HAP-1 (cell line): ENCODE measurements around the gene PPP1R16B.

Source experiments
- DNase-seq, 2 experiments: peaks; one replicate each; pipeline ENCODE4 v3.0.0-alpha.2; 2016 to 2020; ENCODE audit warnings: low spot score in 2 of 2
- H3K27me3 ChIP-seq: fragments of 250-450 bp; sonication (Bioruptor Pico); 2 replicates; pipeline ENCODE4 v1.5.1; 2020; ENCODE audit warnings: low read depth, mild to moderate bottlenecking, moderate library complexity
- H3K36me3 ChIP-seq: fragments of 250-450 bp; sonication (Bioruptor Pico); replicated peaks from 2 replicates; pipeline ENCODE4 v1.5.1; 2020; ENCODE audit warnings: mild to moderate bottlenecking
- H3K4me1 ChIP-seq: fragments of 250-450 bp; sonication (Bioruptor Pico); 2 replicates; pipeline ENCODE4 v1.5.1; 2020; ENCODE audit warnings: mild to moderate bottlenecking
- H3K4me3 ChIP-seq: fragments of 250-450 bp; sonication (Bioruptor Pico); 2 replicates; pipeline ENCODE4 v1.5.1; 2020; ENCODE audit warnings: mild to moderate bottlenecking, moderate library complexity
- H3K9me3 ChIP-seq: fragments of 250-450 bp; sonication (Bioruptor Pico); 2 replicates; pipeline ENCODE4 v1.5.1; 2020; ENCODE audit warnings: mild to moderate bottlenecking, moderate library complexity
- in situ Hi-C: fragments of 300-500 bp; cut with MboI; formaldehyde crosslinking; loops from 3 replicates; pipeline ENCODE4 v1.14.3; 2020; ENCODE audit warnings: low sequenced_read_pairs, inconsistent platforms, mixed read lengths

PPP1R16B gene

DNA sequence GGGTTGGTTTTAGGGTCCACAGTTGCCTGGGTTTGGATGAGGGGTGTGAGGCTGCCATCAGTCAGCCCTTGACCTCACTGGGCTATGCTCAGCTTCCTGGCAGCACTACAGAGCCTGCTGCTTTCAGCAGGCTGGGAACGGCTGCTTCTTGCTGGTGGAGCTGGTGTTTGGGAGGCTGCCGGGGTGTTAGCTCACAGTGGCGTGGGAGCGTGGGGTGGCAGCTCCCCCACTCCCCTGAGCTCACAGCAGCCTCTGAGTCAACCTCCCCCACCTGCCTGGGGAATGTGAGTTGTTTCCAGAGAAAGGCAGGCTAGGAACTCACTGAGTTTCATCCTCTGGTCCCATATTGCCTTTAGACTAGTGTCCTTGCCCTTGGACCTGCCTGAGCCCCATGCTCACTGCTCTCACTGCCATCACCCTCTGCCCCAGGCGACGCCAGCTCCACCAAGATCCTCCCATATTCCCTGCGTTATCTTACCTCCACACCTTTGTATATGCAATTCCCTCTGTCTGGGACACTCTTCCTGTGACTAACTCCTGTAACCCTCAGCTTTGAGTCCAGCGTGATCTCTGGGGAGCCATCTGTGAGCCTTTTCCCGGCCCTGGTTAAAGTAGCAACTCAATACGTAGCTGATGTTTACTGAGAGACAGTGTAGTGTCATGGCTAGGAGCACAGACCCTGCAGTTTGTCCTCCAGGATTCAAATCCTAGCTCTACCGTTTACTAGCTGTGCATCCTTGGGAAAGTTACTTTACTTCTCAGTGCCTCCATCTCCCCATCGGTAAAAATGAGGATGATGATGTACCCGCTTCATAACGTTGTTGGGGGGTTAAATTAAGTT lies 34.8 kb downstream of the PPP1R16B start:
- H3K27me3 ChIP-seq, result no peaks in the 10 kb centered on the region
- no peaks in the 10 kb centered on the region for H3K9me3 ChIP-seq
- DNase-seq, result no peak
- in situ Hi-C loops, result no loop called here
- H3K4me1 ChIP-seq, result no peaks in the 10 kb centered on the region
- no peaks in the 10 kb centered on the region for H3K36me3 ChIP-seq
- no peak overlapping the region for H3K4me3 ChIP-seq

DNA sequence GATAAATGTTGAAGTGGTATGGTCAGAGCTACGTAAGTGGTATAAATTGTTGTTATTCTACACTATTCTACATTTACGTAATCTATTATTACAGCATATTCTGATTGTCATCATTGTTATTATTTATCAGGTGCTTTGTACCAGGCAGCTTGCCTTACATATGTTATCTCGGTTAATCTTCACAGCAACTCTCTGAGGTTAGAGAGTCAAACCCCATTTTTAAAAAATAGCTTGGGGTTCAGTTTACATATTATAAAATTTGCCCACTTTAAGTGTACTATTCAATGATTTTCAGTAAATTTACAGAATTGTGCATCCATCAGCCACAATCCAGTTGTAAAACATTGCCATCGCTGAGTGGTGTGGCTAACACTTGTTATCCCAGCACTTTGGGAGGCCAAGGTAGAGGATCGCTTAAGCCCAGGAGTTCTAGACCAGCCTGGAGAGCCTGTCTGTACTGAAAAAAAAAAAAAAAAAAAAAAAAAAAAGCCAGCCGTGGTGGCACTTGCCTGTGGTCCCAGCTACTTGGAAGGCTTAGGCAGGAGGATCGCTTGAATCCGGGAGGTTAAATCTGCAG lies 35.5 kb downstream of the PPP1R16B start:
- H3K36me3 ChIP-seq, result no peaks in the 10 kb centered on the region
- no peaks in the 10 kb centered on the region for H3K4me1 ChIP-seq
- in situ Hi-C loops, result no loop called here
- H3K4me3 ChIP-seq, result no peak overlapping the region
- H3K27me3 ChIP-seq, result no peaks in the 10 kb centered on the region
- DNase-seq, result no peak
- H3K9me3 ChIP-seq, result no peaks in the 10 kb centered on the region

DNA sequence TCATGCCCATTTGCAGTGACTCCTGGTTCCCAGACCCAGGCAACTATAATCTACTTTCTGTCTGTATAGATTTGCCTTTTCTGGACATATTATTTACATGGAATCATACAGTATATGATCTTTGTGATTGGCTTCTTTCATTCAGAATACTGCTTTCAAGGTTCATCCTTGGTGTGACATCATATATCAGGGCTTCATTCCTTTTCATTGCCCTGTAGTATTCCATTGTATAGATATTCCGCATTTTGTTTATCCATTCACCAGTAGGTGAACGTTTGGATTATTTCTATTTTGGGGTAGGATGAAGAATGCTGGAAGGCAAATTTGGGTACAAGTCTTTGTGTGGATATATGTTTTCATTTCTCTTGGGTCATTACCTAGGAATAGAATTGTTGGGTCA lies 36.1 kb downstream of the PPP1R16B start:
- no peak overlapping the region for H3K4me3 ChIP-seq
- H3K9me3 ChIP-seq, result no peaks in the 10 kb centered on the region
- H3K36me3 ChIP-seq, result no peaks in the 10 kb centered on the region
- in situ Hi-C loops, result no loop called here
- no peak for DNase-seq
- no peaks in the 10 kb centered on the region for H3K27me3 ChIP-seq
- H3K4me1 ChIP-seq, result no peaks in the 10 kb centered on the region

DNA sequence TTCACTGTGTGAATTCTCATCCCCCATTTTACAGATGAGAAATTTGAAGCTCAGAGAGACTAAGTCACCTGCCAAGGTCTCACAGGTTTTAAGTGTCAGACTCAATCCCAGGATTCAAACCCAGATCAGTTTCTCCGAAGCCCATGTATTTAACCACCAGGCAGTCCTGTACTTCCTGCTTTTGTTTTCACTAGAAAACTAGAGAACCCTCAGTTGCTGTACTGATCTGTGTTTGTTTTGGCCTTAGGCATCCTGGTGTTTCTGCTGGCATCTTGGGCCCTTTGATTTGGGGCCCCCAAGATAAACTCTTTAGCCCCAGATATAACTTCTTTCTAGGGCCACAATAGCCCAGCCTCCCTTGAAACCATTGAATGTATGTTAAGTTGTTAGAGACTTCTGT lies 36.5 kb downstream of the PPP1R16B start:
- Histone ChIP-seq H3K36me3 (no peaks in the 10 kb centered on the region), H3K4me1 (no peaks in the 10 kb centered on the region), H3K27me3 (no peaks in the 10 kb centered on the region), H3K4me3 (no peak overlapping the region), H3K9me3 (no peaks in the 10 kb centered on the region)
- no peak for DNase-seq
- in situ Hi-C loops, result no loop called here

DNA sequence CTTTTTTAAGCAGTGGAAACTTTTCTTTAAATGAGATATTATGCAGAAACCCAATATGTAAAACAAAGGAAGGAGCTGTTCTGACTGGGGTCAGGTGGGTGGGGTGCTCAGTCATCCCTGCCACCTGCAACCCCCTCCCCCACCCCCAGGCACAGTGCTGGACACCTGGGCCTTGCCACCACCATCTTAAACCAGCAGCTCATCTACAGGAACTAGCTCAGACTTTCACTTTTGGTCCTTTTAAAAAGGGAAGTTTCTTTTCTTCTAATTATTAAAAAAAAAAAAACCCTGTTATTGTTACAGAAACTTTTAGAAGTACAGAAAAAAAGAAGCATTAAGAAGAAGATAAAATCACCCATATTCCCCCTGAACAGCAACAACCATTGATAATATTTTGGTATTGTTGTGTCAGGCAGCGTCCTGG lies 37.1 kb downstream of the PPP1R16B start:
- no peak for DNase-seq
- Histone ChIP-seq H3K36me3 (no peaks in the 10 kb centered on the region), H3K9me3 (no peaks in the 10 kb centered on the region), H3K27me3 (no peaks in the 10 kb centered on the region), H3K4me3 (no peak overlapping the region), H3K4me1 (no peaks in the 10 kb centered on the region)
- in situ Hi-C loops, result no loop called here

DNA sequence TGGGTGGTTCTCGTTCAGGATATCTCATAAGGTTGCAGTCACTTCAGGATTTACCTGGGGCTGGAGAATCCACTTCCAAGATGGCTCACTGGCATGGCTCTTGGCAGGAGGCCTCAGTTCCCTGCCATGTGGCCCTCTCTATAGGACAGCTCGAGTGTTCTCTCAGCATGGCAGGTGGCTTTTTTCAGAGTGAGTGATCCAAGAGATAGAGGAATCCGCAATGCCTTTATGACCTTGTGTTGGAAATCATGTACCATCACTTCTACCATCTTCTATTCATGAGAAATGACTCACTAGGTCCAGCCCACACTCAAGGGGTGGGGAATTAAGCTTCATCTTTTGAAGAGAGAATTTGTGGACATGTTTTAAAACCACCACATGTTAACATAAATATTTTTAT lies 37.8 kb downstream of the PPP1R16B start:
- H3K9me3 ChIP-seq, result no peaks in the 10 kb centered on the region
- no peak for DNase-seq
- in situ Hi-C loops, result no loop called here
- no peaks in the 10 kb centered on the region for H3K27me3 ChIP-seq
- H3K4me1 ChIP-seq, result no peaks in the 10 kb centered on the region
- H3K4me3 ChIP-seq, result no peak overlapping the region
- no peaks in the 10 kb centered on the region for H3K36me3 ChIP-seq

DNA sequence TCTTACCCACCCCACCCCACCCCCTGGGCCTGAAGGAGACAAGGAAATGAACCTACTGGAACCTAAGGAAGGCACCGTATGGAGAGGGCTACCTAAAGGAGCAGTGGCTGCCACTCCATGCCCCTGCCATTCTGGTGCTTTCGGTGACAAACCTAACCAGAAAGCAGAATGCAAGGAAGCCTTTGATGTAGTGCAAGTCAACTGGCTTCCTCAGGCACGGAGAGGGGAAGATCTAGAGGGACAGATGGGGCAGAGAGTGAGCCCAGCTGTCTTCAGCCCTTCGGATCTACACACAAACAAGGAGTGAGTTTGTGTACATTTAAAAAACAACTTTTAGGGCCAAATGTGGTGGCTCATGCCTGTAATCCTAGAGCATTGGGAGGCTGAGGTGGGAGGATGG lies 39.5 kb downstream of the PPP1R16B start:
- in situ Hi-C loops, result no loop called here
- no peaks in the 10 kb centered on the region for H3K27me3 ChIP-seq
- H3K36me3 ChIP-seq, result no peaks in the 10 kb centered on the region
- no peak for DNase-seq
- no peaks in the 10 kb centered on the region for H3K9me3 ChIP-seq
- no peak overlapping the region for H3K4me3 ChIP-seq
- H3K4me1 ChIP-seq, result no peaks in the 10 kb centered on the region

DNA sequence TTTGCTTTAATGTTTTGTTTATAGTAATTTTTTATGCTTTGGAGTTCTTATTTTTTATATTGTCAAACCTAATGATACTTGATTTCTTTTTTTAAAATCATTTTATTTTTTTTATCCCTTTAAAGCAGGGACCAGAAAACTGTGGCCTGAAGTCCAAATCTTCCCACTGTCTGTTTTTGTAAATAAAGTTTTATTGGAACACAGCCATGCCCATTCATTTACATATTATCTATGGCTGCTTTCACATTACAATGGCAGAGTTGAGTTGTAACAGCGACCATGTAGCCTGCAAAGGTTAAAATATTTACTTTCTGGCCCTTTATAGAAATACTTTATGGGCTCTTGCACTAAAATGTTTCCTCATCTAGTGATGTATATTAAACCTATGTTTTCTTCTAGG lies 42.3 kb downstream of the PPP1R16B start:
- no peaks in the 10 kb centered on the region for H3K27me3 ChIP-seq
- no peaks in the 10 kb centered on the region for H3K4me1 ChIP-seq
- no peak for DNase-seq
- H3K36me3 ChIP-seq, result no peaks in the 10 kb centered on the region
- H3K4me3 ChIP-seq, result no peak overlapping the region
- H3K9me3 ChIP-seq, result no peaks in the 10 kb centered on the region
- in situ Hi-C loops, result no loop called here

DNA sequence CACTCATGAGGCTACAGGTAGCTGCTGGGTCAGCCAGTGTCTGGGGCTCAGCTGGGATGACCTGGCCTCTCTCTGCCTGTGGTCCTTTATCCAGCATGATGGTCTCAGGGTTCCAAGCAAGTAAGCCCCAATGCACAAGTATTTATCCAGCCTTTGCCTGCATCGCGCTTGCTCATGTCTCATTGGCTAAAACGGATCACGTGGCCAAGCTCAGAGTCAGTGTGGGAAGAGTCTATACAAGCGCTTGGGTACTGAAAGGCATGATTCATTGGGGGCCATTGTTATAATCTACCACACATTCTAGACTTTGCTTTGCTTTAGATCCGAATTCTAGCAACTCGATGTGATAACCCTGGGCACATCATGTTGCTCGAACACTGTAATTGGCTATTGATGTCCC lies 48.3 kb downstream of the PPP1R16B start:
- Histone ChIP-seq H3K36me3 (no peaks in the 10 kb centered on the region), H3K27me3 (peaks cover 3% of the 10 kb centered on the region; the same call in 1 of the 2 replicates), H3K4me3 (no peak overlapping the region), H3K9me3 (no peaks in the 10 kb centered on the region), H3K4me1 (peaks cover 5% of the 10 kb centered on the region)
- DNase-seq, result no peak
- in situ Hi-C loops, result no loop called here

DNA sequence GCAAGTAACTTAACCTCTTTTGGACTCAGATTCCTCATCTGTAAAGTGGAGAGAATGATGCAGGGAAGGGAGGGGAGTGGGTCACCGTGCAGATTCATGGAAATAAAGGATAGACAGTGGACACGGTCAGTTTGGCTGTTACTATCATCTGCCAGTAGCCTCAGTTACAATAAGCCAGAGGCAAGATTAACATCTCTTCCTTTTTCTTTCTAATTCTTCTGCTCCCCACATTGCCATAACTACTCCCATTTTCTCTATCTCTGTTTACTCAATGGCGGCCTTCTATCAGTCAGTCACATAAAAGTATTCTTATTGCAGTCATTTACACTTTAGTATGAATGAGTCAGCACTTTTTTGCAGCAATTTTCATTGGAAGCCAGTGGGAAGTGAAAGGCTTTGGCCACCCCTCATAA lies 49.2 kb downstream of the PPP1R16B start:
- peaks cover 5% of the 10 kb centered on the region for H3K4me1 ChIP-seq
- DNase-seq, result no peak
- H3K9me3 ChIP-seq, result no peaks in the 10 kb centered on the region
- peaks cover 3% of the 10 kb centered on the region; the same call in 1 of the 2 replicates for H3K27me3 ChIP-seq
- in situ Hi-C loops, result no loop called here
- no peaks in the 10 kb centered on the region for H3K36me3 ChIP-seq
- no peak overlapping the region for H3K4me3 ChIP-seq

DNA sequence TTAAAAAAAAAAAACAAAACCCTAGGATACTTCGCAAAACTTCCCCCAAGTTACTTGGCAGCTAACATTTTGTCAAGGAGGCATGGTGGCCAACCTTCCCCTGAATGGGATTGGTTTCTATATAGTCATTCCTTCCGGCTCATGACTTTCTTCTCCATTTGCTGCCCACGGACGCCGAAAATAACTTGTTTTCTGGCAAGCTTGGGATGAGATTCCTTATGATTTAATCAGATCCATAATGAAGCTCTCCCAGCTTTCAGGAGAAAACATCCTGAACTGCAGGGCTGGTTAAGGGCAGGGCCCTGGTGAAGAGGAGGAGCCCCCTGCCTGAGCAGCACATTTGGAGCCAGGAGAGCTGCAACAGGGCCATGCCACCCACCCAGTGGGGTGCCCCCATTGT lies 49.9 kb downstream of the PPP1R16B start:
- H3K27me3 ChIP-seq, result peaks cover 3% of the 10 kb centered on the region; the same call in 1 of the 2 replicates
- in situ Hi-C loops, result no loop called here
- H3K4me1 ChIP-seq, result peaks cover 5% of the 10 kb centered on the region
- H3K9me3 ChIP-seq, result no peaks in the 10 kb centered on the region
- H3K4me3 ChIP-seq, result no peak overlapping the region
- DNase-seq, result no peak
- no peaks in the 10 kb centered on the region for H3K36me3 ChIP-seq

DNA sequence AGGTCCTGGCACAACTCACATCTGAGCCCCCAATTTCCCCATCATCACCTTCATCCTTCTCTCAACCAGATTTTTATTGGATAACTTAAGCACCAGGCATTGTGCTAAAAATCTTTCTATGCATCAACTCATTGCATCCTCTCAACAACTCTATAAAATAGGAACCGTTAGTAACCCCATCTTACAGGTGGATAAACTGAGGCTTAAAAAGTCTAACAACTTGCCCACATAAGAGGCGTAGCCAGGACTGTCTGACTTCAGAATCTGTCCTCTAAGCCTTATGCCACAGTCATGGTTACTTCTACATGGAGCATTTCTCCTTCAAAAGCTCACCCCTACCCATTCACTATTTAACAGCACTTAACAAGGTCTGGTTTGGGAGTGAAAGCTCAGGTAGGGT lies 51.1 kb downstream of the PPP1R16B start:
- Histone ChIP-seq H3K36me3 (no peaks in the 10 kb centered on the region), H3K27me3 (peaks cover 3% of the 10 kb centered on the region; the same call in 1 of the 2 replicates), H3K9me3 (no peaks in the 10 kb centered on the region), H3K4me1 (peaks cover 5% of the 10 kb centered on the region), H3K4me3 (no peak overlapping the region)
- DNase-seq, result no peak
- in situ Hi-C loops, result no loop called here

DNA sequence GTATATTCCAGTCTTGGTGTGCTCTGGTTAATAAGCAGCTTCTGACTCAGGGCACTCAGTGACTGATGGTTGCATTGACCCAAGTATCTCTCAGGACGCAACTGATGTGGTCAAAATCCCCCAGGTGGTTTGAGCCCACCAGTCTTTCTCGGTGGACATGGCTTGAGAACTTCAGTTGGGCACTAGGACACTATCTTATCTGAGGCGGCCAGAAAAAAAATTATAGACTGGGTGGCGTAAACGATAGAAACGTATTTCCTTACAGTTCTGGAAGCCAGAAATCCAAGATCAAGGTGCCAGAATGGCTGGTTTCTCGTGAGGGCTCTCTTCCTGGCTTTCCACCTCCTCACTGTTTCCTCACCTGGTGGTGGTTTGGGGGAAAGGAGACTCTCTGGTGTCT lies 52.2 kb downstream of the PPP1R16B start:
- H3K4me1 ChIP-seq, result peaks cover 5% of the 10 kb centered on the region
- no peaks in the 10 kb centered on the region for H3K9me3 ChIP-seq
- H3K4me3 ChIP-seq, result no peak overlapping the region
- H3K27me3 ChIP-seq, result peaks cover 3% of the 10 kb centered on the region; the same call in 1 of the 2 replicates
- in situ Hi-C loops, result no loop called here
- no peaks in the 10 kb centered on the region for H3K36me3 ChIP-seq
- no peak for DNase-seq

DNA sequence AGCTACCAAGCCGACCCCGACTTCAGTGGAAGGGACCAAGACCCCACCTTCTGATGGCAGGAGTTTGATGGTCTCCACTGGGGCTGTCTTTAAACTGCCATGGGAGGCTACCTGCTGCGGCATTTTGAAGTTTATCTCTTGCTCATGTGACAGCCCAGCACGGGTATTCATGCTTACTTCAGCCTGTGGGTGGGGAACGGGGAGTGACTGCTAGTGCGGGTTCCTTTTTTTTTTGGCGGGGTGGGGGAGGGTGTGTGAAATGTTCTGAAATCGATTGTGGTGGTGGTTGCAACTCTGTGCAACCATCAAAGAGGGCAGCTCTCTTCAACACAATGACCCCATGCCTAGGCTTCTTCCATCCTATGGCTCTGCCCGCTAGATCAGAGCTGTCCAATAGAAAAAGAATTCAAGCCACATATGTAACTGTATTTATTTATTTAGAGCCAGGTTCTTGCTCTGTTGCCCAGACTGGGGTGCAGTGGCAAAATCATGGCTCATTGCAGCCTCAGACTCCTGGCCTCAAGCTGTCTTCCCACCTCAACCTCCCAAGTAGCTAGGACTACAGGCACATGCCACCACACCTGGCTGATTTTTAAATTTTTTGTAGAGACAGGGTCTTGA lies 53.7 kb downstream of the PPP1R16B start:
- Histone ChIP-seq H3K4me1 (peaks cover 5% of the 10 kb centered on the region), H3K27me3 (peaks cover 3% of the 10 kb centered on the region; the same call in 1 of the 2 replicates), H3K9me3 (no peaks in the 10 kb centered on the region), H3K4me3 (no peak overlapping the region), H3K36me3 (no peaks in the 10 kb centered on the region)
- in situ Hi-C loops, result no loop called here
- no peak for DNase-seq
